Left colon (tissue), 2 donors: ENCODE results near the gene CACNA2D3. TPM values are rescaled to one million over a fixed set of nuclear protein-coding genes. Genes with fewer than 3 reads are reported as not detected.

Experiments used
- ATAC-seq: fragments of 200-7000 bp; cut with Tn5 transposase; one replicate; pipeline ENCODE4 v1.9.1; 2020; ENCODE audit warnings: mild to moderate bottlenecking, moderate library complexity
- DNase-seq, 2 donors: peaks; one replicate each; pipeline ENCODE4 v3.0.0-alpha.2; 2020
- intact Hi-C, 2 donors: fragments of 100-400 bp; cut with DNase I in 1 of 2; cut with micrococcal nuclease in 1 of 2; formaldehyde crosslinking; loops; one replicate each; pipeline versions ENCODE4 v1.11.2 to v1.14.0; 2022; cut with DNase I, micrococcal nuclease
- total RNA-seq, 2 donors: library from RNA; stranded (reverse); fragmentation: NEBNext Ultra II Directional; extraction: Animal tissue kit (Norgen Biotek cat#: 25700); gene quantifications; one replicate each; pipeline ENCODE4 v1.2.1, GENCODE V29; 2021
- donor health status: DM: no; HTN: no; CAD: no.
- donor health status: DM: yes; HTN: yes; CAD: no.

Gene CACNA2D3
- total RNA-seq, 2 donors from 2014 or later = 0.24 to 0.64 TPM

DNA sequence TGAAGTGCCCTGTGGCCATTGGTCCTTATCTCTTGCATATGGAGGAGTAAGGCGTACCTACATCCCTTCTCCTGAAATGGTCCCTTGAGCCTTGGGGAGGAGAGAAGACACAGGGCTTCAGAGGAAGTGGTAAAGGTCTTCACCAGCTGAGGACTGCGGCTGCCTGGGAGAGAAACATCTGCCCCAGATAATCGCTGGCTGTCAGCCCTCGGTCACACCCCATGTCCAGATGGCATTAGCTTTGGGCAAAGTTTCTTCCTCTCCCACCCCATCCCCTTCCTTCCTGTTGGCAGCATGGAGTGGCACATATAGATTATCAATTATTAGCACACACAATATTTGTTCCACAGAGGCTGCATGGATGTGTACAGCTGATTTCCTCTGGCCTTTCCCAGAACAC lies 743.9 kb downstream of the CACNA2D3 start:
- ATAC-seq = no peak
- intact Hi-C loops = loop anchor here in 1 of 2 donors (10.0 kb wide), 1 partner anchor 309 kb away; no protein-coding TSS in a partner anchor

DNA sequence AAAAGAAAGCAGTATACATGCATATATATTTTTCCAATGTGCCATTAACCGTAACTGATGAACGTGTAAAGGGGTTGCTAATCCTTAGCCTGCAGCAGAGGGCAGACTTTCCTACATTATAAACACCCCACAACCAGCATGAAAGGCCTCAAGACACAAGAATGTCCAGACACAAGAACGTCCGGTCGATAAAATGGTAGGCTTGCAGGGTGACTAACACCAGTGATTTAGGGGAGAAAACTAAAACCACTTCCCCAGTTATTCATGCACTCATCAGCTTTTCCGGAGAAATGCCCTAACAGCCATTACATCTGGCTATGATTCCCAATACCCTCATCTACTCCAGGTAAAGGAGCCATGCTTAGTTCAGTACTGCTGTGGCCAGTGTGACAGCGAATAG lies 748.1 kb downstream of the CACNA2D3 start:
- DNase-seq = no peak
- ATAC-seq = peak; percentile 50
- intact Hi-C loops = no loop called here

More for the DNA sequence above, 743.9 kb downstream of the CACNA2D3 start:
- no peak for DNase-seq

DNA sequence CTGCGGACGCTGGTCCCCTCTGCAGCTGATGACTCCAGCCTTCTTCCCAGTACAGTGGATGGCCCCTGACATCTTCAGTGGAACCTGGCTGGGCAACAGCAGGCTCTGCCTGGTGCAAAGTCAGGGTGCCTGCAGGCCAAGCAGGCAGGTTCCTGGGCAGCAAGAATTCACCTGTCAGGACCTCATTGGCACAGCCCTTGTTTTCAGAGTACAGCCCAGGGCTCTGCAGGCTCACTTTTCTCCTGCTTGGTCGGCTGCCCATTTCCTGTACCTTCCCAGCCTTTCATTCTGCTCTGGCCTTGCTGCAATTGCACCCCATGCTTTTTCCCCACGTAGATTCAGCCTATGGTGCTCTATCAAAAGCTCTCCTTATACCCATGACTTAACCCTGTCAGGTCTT lies 749.5 kb downstream of the CACNA2D3 start:
- ATAC-seq (peak; percentile 12), DNase-seq (no peak)
- intact Hi-C loops = no loop called here

DNA sequence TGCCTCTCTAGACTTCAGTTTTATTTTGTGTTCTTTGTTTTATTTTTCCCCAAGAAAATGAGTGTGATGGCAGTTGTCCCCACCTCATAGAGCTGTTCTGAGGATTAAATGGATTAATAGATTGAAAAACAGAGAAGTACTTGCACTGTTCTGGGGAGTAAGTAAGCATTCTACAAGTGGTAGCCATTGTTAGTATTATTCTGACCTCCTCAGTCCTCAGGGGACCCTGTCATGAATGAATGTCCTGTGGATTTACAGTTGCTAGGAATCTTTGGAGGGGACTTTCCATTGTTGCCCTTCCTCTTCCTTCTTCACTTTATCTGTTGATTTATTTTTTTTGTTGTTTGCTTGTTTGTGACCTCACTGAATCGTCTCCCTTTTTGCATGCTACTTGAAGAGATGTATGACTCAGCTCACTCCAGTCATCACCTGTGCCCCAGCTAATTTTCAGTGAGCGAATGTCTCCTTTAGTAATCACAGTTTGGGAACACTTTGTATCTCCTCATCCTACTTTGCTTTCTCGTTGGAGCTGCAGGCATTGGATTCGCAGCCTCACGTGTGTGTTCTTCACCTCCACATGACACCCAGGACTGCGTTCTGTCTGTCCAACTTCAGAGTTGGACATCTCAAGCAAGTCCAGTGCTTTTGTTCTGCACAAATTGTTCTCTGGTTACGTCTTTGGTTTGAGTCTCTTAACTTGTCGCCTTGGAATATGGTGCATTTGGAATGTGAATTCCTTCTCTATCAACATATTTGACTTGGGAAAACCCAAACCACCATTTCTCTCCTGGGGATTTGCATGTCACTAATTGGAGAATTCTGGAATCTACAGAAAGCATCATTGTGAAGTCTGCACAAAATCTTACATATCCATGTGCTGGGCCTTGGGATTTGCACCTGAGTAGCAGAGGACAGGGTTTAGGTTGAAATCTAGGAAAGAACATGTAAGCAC lies 751.0 kb downstream of the CACNA2D3 start:
- ATAC-seq (no peak), DNase-seq (no peak)
- intact Hi-C loops = no loop called here

DNA sequence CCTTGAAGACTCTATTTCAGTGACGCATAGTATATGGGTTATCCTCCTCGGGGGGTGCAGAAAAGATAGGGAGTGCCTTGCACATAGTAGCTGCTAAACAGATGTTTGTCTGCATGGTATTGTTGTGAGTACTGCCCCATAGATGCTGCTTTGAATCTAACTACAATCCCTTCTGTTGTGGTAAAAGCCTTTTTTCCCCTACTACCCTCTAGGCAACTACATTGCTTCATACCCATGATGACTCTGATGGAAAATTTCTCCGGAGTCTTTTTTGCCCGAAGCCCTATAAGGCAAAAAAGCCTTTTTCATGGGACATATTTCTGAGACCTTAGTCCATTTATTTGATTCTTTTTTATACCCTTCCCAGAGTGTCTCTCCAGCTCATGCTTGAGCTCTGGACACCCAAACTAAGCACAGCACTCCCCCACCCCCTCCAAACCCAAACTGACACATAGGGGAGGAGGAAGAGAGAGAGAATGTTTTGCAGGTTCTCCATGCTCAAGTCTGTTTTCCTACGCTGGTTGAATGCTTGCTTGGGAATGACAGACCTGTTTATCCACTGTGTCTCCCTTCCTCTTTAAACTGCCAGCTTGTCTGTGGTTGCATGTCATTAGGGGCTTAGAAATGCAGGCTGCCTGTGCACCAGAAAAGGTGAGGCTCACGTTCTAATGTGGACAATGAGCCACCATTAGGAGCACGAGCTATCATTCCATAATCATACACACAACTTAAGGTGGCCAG lies 752.6 kb downstream of the CACNA2D3 start:
- intact Hi-C loops = no loop called here
- DNase-seq (no peak), ATAC-seq (no peak)

DNA sequence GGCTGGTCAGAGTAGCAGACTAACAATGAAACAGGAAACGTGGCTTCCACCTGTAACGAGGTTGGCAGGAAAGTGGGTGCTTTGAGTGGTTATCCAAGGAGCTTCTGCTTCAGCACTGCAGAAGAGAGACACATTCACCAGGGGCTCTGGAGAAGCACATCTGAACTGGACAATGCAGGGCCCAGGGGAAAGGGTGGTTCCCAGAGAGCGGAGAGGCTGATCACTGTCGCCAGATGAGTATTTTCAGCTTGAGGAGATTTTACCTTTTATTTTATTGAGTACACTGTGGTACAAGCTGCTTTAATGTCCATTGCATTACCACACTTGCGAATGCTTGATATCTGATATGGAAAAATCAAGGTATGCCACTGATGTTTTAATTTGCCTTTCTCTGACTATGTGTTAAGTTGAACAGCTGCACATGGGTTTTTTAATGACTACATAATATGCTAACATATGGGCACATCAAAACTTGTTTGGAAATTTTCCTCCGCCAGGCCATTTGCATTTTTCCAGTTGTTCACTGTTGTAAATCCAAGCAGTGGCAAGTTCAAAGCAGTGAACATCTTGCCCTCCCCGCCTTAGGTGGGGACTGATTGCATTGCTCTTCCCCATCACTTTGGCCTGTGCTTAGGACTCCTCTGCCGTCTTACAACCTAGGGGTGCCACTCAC lies 753.4 kb downstream of the CACNA2D3 start:
- intact Hi-C loops = no loop called here
- no peak for ATAC-seq
- no peak for DNase-seq

DNA sequence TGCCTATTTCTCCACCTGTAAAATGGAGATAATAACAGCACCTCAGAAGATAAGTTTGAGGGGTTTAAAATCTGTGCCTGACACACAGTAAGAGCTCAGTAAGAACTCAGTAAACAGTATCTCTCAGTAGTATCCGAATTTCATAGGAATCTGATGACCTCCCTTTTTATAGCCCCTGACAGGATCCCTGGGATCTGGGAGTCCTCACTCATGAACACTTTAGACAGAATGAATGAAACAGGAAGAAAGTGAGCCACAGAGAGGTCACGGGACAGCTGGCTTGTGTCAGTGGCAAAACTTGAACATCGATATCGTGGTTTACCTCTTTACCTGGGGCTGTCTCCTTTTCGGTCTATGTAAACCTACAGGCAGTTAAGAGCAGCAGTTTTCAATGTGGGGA lies 754.3 kb downstream of the CACNA2D3 start:
- ATAC-seq (no peak), DNase-seq (no peak)
- intact Hi-C loops = no loop called here

DNA sequence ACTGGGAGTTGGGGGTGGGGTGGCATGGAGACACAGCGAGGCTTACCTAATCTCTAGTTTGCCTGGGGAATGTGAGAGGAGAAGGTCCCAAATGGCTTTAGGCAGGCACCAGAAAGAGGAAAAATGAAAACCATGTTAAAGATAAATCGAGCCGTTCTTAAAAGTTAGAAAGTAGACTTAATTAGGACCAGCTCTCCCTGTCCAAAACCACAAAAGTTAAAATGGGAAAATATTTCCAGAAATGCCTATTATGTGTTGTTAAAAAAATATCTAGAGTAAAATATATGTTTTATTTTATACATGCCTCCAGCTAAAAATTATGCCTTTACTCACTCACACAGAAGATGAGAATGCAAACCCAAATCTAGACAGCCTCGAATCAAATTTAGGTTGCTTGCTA lies 755.4 kb downstream of the CACNA2D3 start:
- no peak for ATAC-seq
- intact Hi-C loops = no loop called here

DNA sequence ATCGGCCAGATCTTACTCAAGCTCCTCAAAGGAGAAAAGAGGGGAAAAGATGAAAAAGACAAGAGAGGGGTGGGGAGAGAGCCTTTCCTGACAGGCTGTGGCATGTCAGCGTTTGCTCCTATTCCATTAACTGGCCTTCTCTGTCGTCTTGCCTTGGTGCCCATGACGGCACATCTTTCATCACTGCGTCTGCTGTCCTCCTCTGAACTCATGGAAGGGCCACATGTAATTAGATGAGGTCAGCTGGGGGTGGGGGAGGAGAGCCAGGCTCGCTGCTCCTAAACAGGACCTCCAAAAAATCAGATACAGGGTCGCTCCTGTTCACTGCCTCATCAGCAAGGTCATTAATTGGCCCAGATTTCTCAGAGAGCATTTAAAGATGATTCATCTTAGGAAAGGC lies 755.8 kb downstream of the CACNA2D3 start:
- ATAC-seq = no peak
- intact Hi-C loops = no loop called here
- DNase-seq = no peak

More for the DNA sequence above, 755.4 kb downstream of the CACNA2D3 start:
- DNase-seq = no peak

DNA sequence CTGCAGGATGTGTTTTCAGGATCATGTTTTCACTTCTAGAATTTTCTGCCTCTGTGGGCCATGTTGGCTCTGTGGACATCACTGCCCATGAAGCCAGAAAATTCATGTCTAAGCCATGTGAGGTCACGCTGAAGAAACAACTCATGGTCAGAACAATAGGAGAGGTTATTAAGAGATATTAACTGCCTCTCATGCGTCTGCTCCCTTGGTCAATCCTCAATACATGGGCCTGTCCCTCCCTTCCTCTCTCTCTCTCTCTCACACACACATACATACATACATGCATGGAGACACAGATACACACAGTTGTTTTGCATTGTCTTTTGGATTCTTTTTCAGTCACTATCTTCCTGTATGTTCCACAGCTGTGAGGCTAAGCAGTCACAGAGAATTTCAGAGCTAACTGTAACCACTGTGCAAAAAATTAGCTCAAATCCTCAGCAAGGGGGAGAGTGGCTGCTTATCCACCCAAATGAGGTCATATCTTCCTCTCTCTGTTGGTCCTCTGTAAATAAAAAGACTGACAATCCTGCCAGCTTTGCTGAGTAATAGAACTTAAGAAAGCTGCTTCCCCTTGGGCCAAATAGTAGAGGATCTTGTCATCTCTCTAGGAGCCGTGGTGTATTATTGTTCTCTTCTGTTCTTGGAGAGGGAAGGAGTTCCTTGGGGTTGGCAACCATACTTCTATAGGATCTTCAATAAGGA lies 759.9 kb downstream of the CACNA2D3 start:
- intact Hi-C loops = no loop called here
- DNase-seq (no peak), ATAC-seq (no peak)

DNA sequence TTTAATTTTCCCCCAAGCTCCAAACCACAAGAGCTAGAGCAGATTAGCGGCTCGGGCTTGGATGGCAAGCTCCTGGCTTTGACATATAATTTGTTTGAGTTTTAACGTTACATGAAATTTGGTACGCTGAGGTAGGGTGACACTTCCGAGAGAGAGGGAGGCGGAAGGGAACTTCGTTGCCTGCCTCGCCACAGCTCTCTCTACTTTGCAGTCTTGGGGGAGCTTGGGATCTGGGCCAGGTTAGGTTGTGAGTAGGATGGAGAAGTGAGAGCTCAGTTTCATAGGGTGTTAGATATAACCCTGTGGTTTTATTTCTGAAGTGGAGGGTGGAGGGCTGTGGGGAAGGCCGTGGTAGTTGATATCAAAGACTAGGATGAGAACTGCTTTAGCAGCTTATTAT lies 765.8 kb downstream of the CACNA2D3 start:
- intact Hi-C loops = no loop called here
- DNase-seq (no peak), ATAC-seq (no peak)

DNA sequence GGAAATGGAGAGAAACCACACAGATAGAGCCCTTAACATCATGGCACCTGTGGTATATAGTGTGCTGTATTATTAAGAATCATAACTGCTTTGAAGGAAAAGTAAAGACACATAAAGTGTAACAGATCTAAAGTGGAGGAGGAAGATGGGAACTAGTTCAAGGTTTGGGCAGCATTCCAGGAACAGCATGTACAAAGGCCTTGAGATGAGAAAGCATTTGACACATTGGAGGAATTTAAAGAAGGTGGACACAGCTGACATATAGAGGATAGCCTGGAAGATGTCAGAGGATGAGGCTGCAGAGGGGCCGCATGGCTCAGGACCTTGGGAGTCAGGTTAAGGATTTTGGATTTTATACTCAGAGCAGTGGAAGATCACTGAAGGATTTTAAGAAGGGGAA lies 766.5 kb downstream of the CACNA2D3 start:
- ATAC-seq (no peak), DNase-seq (no peak)
- intact Hi-C loops = no loop called here

DNA sequence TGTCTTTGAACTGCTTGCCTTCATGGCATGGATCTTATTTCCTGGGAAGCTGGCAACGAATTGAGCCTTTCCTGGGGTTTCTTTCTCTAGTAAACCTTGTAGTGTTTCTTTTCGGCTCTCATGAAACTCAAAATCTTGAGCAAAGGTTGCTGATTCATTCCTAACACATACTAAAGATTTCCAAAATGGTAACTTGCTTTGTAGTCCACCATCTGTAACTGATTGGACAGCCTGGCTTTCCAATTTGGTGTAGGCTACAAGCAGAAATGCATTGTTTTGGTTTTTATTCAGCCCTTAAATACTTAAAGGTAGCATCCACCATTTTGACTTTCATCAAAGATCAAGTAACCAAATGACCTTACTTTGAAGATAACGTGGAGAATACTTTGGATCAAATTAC lies 767.4 kb downstream of the CACNA2D3 start:
- ATAC-seq (no peak), DNase-seq (no peak)
- intact Hi-C loops = no loop called here

DNA sequence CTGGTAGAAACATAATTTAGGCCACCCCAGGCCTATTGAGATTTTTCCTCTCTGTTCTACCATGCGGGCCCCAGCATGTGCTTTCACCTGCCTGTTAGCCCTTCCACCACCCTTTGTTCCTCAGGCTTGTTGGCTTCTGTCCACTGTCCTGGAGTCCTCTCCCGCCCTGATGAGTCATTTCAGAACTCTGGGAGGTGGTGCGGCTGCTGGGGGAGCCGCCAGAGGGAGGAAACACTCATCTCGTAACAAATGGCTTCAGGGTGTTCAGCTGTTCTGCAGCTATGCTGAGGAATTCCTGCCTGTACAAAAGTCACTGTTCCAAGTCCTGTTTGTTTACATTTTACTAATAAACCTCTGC lies 769.2 kb downstream of the CACNA2D3 start:
- intact Hi-C loops = no loop called here
- ATAC-seq (peak; percentile 99), DNase-seq (peak; percentile 67 to 91)

DNA sequence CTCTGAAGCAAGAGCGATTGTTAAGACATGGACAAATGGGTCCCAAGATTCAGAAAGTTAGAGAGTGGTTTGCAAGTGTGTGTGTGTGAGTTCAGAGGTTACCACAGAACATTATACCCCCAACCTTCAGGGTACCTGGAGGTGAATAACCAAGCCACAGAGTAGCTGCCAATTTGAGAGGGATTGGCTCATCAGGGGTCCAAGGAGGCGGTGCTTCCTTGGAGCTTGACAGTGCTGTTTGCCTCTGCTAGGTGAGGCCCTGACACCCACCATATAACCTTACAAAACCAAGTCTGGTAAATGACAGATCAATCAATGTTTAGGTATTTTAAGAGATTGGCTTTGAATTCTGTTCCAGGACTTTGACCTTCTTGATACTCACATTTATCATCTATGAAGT lies 769.8 kb downstream of the CACNA2D3 start:
- no peak for ATAC-seq
- DNase-seq = no peak
- intact Hi-C loops = no loop called here

DNA sequence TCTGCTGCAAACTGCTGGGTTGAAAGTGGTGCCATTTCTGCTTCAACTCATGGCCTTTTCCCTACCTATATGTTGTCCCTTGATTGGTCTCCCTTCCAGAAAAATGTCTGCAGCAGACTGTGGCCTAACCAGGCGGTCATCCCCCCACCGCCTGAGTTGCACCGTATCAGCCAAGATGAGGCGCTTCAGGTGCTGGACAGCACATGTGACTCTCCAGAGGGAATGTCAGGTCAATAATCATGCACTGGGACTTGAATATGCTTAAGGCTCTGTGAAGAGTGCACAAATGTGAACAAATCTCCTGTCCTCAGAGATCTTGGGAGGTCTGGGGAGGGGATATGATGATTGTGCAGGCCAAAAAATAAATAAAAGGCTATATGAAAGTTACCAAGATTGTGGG lies 773.3 kb downstream of the CACNA2D3 start:
- intact Hi-C loops = no loop called here
- ATAC-seq (no peak), DNase-seq (no peak)

DNA sequence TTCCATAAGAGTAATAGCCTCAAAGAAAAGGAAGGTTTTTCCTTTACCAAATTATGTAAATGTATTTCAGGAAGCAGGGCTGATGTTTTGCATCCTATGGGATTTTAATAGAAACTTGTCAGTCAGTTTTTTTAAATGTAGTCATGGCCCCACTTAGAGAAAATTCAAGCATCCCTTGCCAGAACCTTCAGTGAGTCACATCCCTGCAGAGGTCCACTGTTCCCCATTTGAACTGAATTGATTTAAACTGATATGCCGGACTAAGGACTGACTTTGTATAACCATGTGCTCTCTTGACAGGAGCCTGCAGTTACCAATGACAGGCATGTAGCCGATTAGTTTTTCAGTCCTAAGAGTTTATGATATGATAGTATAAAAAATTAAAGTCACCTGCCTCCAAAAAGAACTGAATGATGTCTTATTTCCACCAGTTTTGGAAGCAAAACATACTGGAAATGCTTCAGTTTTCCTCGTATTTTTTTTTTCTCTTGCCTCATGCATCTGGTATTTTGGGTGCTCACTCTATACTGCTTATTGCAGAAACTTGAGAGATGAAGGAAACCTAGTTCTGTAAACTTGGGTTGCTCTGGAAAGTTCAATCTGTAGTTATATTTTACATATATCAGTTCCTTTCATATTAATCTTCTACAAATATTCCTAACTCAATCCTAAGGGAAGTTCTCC lies 774.8 kb downstream of the CACNA2D3 start:
- intact Hi-C loops = no loop called here

DNA sequence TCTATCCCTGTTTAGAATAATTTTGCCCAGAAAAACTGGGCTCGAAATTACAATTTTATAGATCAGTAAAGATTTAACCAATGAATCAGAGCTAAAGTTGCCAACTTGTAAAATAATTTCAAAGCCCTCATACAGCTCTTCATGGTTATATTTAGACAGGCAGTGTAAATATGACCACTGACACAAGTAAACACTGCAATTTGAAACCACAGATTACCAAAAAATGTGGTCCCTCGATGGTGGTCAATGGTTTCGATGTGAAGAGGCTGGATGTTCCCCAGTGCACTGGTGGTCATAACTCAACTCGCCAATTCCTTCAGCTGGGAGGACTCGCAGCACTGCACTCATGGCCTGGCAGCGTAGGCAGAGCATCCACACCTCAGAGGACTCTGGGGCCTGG lies 776.9 kb downstream of the CACNA2D3 start:
- ATAC-seq = no peak
- intact Hi-C loops = no loop called here

More for the DNA sequence above, 774.8 kb downstream of the CACNA2D3 start:
- DNase-seq (no peak), ATAC-seq (no peak)

More for the DNA sequence above, 776.9 kb downstream of the CACNA2D3 start:
- no peak for DNase-seq
